HL-60 (cell line): ENCODE results near the gene PIP5K1C.

Experiments used
- POLR2AphosphoS5 ChIP-seq: IDR thresholded peaks from 2 replicates; pipeline ENCODE4 v1.6.1; 2012; ENCODE audit warnings: low read depth
- TF ChIP-seq, protein P1 (sequence below): IDR thresholded peaks from one replicate; pipeline ENCODE4 v1.5.1; 2011; ENCODE audit warnings: low read length, control low read depth, inconsistent platforms; ENCODE audit not compliant: insufficient read depth

GRCh38 chr19:3619631-3620012 is 80.6 kb downstream of the PIP5K1C start:
- TF ChIP-seq, protein P1, sequence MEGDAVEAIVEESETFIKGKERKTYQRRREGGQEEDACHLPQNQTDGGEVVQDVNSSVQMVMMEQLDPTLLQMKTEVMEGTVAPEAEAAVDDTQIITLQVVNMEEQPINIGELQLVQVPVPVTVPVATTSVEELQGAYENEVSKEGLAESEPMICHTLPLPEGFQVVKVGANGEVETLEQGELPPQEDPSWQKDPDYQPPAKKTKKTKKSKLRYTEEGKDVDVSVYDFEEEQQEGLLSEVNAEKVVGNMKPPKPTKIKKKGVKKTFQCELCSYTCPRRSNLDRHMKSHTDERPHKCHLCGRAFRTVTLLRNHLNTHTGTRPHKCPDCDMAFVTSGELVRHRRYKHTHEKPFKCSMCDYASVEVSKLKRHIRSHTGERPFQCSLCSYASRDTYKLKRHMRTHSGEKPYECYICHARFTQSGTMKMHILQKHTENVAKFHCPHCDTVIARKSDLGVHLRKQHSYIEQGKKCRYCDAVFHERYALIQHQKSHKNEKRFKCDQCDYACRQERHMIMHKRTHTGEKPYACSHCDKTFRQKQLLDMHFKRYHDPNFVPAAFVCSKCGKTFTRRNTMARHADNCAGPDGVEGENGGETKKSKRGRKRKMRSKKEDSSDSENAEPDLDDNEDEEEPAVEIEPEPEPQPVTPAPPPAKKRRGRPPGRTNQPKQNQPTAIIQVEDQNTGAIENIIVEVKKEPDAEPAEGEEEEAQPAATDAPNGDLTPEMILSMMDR = no peak
- TF ChIP-seq POLR2AphosphoS5 = no peak
